Loucy (cell line): Measurements from ENCODE around the gene CD207.

Experiments used
- EZH2phosphoT487 ChIP-seq: fragments of 200-600 bp; IDR thresholded peaks from 2 replicates; pipeline ENCODE4 v1.6.1; 2018; ENCODE audit warnings: antibody characterized with exemption, mild to moderate bottlenecking, moderate library complexity, borderline replicate concordance
- TF ChIP-seq, protein P1 (sequence below): fragments of 200-600 bp; sonication (generic); conservative IDR thresholded peaks from 2 replicates; pipeline ENCODE4 v1.5.1; 2014; ENCODE audit warnings: mild to moderate bottlenecking, antibody characterized with exemption, low read length

DNA sequence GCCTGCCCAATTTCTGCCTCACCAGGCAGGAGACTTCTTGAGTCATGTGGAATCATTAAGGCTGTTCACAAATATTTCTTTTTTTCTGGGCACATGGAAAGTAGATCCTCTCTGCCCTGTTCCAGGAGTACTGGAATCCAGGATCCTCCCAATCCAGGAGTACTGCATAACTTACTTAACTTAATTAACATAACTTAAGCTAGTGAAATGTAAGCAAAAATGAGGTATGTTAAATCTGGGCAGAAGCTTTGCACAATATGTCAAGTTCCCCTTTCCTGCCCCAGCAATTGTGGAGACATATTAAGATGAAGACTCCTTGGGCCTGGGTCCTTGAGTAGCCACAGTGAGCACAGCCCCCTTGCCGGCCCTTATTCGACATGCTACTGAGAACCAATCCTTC is 3.2 kb downstream of the CD207 start:
- TF ChIP-seq, protein P1, sequence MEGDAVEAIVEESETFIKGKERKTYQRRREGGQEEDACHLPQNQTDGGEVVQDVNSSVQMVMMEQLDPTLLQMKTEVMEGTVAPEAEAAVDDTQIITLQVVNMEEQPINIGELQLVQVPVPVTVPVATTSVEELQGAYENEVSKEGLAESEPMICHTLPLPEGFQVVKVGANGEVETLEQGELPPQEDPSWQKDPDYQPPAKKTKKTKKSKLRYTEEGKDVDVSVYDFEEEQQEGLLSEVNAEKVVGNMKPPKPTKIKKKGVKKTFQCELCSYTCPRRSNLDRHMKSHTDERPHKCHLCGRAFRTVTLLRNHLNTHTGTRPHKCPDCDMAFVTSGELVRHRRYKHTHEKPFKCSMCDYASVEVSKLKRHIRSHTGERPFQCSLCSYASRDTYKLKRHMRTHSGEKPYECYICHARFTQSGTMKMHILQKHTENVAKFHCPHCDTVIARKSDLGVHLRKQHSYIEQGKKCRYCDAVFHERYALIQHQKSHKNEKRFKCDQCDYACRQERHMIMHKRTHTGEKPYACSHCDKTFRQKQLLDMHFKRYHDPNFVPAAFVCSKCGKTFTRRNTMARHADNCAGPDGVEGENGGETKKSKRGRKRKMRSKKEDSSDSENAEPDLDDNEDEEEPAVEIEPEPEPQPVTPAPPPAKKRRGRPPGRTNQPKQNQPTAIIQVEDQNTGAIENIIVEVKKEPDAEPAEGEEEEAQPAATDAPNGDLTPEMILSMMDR = no peak
- no peak for TF ChIP-seq EZH2phosphoT487
